Neural cell (in vitro differentiated cells): ENCODE results near the gene STK31.

ENCODE experiments used
- EZH2 ChIP-seq: fragments of 200-600, 300-800 bp; shearing (Covaris generic), sonication (generic); IDR thresholded peaks from 2 replicates; pipeline ENCODE4 v1.6.1; 2014; ENCODE audit warnings: antibody characterized with exemption, low read length, borderline replicate concordance, mild to moderate bottlenecking; ENCODE audit not compliant: insufficient read depth, poor library complexity, severe bottlenecking
- POLR2AphosphoS5 ChIP-seq: IDR thresholded peaks from 2 replicates; pipeline ENCODE4 v1.6.1; 2012
- RAD21 ChIP-seq: fragments of 450-650 bp; conservative IDR thresholded peaks from 2 replicates; pipeline ENCODE4 v1.6.1; 2014; ENCODE audit warnings: antibody characterized with exemption, mild to moderate bottlenecking, moderate library complexity
- TAF1 ChIP-seq: IDR thresholded peaks from 2 replicates; pipeline ENCODE4 v1.6.1; 2012; ENCODE audit warnings: low read depth
- TF ChIP-seq, protein P1 (sequence below): fragments of 450-650 bp; IDR thresholded peaks from 2 replicates; pipeline ENCODE4 v1.5.1; 2014; ENCODE audit warnings: antibody characterized with exemption, mild to moderate bottlenecking, moderate library complexity; ENCODE audit not compliant: poor library complexity, severe bottlenecking

DNA sequence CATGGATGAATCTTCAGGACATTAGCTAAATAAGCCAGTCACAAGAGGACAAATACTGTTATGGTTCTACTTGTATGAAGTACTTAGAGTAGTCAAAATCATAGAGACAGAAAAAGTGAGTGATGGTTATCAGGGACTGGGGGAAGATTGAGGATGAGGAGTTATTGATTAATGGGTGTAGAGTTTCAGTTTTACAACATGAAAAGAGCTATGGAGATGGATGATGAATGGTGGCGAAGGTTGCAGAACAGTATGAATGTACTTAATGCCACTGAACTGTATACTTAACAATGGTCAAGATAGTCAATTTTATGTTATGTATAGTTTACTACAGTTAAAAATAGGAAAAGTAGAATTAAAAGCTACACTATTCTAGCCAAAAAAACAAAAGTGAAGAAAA, 7.8 kb downstream of the STK31 start:
- TF ChIP-seq RAD21 (no peak), TAF1 (no peak), EZH2 (no peak), POLR2AphosphoS5 (no peak)
- TF ChIP-seq, protein P1, sequence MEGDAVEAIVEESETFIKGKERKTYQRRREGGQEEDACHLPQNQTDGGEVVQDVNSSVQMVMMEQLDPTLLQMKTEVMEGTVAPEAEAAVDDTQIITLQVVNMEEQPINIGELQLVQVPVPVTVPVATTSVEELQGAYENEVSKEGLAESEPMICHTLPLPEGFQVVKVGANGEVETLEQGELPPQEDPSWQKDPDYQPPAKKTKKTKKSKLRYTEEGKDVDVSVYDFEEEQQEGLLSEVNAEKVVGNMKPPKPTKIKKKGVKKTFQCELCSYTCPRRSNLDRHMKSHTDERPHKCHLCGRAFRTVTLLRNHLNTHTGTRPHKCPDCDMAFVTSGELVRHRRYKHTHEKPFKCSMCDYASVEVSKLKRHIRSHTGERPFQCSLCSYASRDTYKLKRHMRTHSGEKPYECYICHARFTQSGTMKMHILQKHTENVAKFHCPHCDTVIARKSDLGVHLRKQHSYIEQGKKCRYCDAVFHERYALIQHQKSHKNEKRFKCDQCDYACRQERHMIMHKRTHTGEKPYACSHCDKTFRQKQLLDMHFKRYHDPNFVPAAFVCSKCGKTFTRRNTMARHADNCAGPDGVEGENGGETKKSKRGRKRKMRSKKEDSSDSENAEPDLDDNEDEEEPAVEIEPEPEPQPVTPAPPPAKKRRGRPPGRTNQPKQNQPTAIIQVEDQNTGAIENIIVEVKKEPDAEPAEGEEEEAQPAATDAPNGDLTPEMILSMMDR = no peak
